ENCODE results near the gene SCYGR4.
"Not testable (repeated sequence)": the region's sequence is repeated elsewhere in the genome, so short reads cannot be mapped to it uniquely, and the experiment has no call there.

SCYGR4 gene

DNA sequence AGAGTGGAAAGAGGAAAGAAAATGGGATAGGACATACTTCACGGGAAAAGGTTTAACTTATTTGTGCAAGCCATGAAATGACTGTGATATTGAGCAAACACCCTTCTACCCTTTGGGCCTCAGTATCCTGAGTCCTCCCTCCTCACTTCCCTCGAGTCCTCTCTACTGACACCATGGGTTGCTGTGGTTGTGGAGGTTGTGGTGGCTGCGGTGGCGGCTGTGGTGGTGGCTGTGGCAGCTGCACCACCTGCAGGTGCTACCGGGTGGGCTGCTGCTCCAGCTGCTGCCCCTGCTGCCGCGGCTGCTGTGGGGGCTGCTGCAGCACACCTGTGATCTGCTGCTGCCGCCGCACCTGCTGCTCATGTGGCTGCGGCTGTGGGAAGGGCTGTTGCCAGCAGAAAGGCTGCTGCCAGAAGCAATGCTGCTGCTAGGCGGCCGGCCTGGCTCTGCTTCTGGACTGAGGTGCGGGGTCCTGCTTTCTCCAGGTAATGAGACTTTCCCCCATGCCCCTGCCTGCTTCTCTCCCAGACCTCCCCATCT is 49.4 kb downstream of the SCYGR4 start, which contains the start of gene SCYGR5:
SCYGR5 (plus strand) TSS at position 174 of the 540 bp plus-strand sequence; CDS start at position 174, 0 bp downstream.
- H3K36me3 ChIP-seq (ENCODE audit: control insufficient read depth in 2 of 2, insufficient read depth in 2 of 2, low read length in 2 of 2); H3K4me3 ChIP-seq (ENCODE audit: low read length in 2 of 2); H3K27ac ChIP-seq (ENCODE audit: low read length); H3K27me3 ChIP-seq (ENCODE audit: control insufficient read depth in 1 of 2, insufficient read depth in 2 of 2, low read length in 2 of 2); H3K9ac ChIP-seq (ENCODE audit: low read length in 2 of 2); H3K9me3 ChIP-seq (ENCODE audit: control insufficient read depth in 2 of 2, low read length in 2 of 2); H3K4me1 ChIP-seq (ENCODE audit: control insufficient read depth, insufficient read depth, low read length): not testable (repeated sequence)

All from stomach smooth muscle (tissue), 2 donors.